Upper lobe of left lung (tissue), 4 donors: ENCODE data around the gene PPA1.

ENCODE experiments used
- CTCF ChIP-seq, 6 experiments: fragments of 450-650 bp in 4 of 6; fragments of 200-600 bp in 2 of 6; sonication (generic) in 2 of 6; IDR thresholded peaks; one replicate each; pipeline ENCODE4 v1.5.1; 2016 to 2019; ENCODE audit warnings: antibody characterized with exemption in 6 of 6
- POLR2AphosphoS5 ChIP-seq, 2 donors: sonication (generic); formaldehyde crosslinking; IDR thresholded peaks; one replicate each; pipeline ENCODE4 v1.5.1; 2017; ENCODE audit warnings: antibody characterized with exemption in 2 of 2

- TF ChIP-seq CTCF (IDR thresholded peaks at IDR 0.05) (no peak), POLR2AphosphoS5 (IDR thresholded peaks at IDR 0.05) (no peak)
Observed at GRCh38 chr10:70266056-70266455, 32.8 kb upstream of the PPA1 start.
